Body of pancreas (tissue), 4 donors: ENCODE measurements around the gene RSBN1L. TPM values are rescaled to one million over a fixed set of nuclear protein-coding genes. Genes with fewer than 3 reads are reported as not detected.
"Not testable (repeated sequence)": the region's sequence is repeated elsewhere in the genome, so short reads cannot be mapped to it uniquely, and the experiment has no call there.

Source experiments
- ATAC-seq: fragments of 150-250 bp; one replicate; pipeline ENCODE4 v1.9.1; 2016
- DNase-seq, 4 donors: peaks; one replicate each; pipeline ENCODE4 v3.0.0-alpha.2; 2019
- H3K27ac ChIP-seq, 4 donors: fragments of 200-600 bp; sonication (generic); 1 replicate in 3 of 4; 2 replicates in 1 of 4; pipeline versions ENCODE4 v1.5.1 to v1.6.1; 2016 to 2019; ENCODE audit warnings: mild to moderate bottlenecking in 1 of 4, mixed read lengths in 1 of 4, moderate library complexity in 1 of 4
- H3K27me3 ChIP-seq, 2 donors: fragments of 200-600 bp; sonication (generic); one replicate each; pipeline ENCODE4 v1.6.0; 2016; ENCODE audit warnings: mild to moderate bottlenecking in 1 of 2
- H3K36me3 ChIP-seq, 2 donors: fragments of 200-600 bp; sonication (generic); replicated peaks in 1 of 2; 2 replicates each; pipeline ENCODE4 v1.5.1; 2016; ENCODE audit warnings: low read depth in 2 of 2; ENCODE audit not compliant: insufficient read depth in 1 of 2
- H3K4me1 ChIP-seq: fragments of 200-600 bp; sonication (generic); one replicate; pipeline ENCODE4 v1.6.0; 2016
- H3K4me3 ChIP-seq, 2 donors: fragments of 200-600 bp; sonication (generic); 1 replicate in 1 of 2; 2 replicates in 1 of 2; pipeline ENCODE4 v1.5.1; 2016 to 2019
- H3K9me3 ChIP-seq, 3 donors: fragments of 200-600 bp; sonication (generic); 1 replicate in 2 of 3; 2 replicates in 1 of 3; pipeline ENCODE4 v1.5.1; 2016
- POLR2A ChIP-seq, 3 donors: fragments of 450-650 bp; IDR thresholded peaks; one replicate each; pipeline ENCODE4 v1.6.1; 2016; ENCODE audit warnings: antibody characterized with exemption in 3 of 3, mild to moderate bottlenecking in 2 of 3
- WGBS, 2 donors: methylation state at CpG; one replicate each; pipeline ENCODE4 v1.1.5; 2017; 5-methylcytosine and 5-hydroxymethylcytosine counted together
- intact Hi-C: fragments of 100-400 bp; cut with DNase I; formaldehyde crosslinking; loops from one replicate; pipeline ENCODE4 v1.15.1; 2023
- total RNA-seq, 2 donors: library from RNA; depleted of rRNA; stranded (reverse); fragments of >200 nt; gene quantifications; one replicate each; pipeline ENCODE4 v1.1.0, GENCODE V29; 2016
- TF ChIP-seq, protein P1 (sequence below), 7 experiments: fragments of 450-650 bp in 4 of 7; fragments of 200-600 bp in 3 of 7; sonication (generic) in 3 of 7; IDR thresholded peaks; one replicate each; pipeline ENCODE4 v1.5.1; 2016 to 2019; ENCODE audit warnings: antibody characterized with exemption in 7 of 7

RSBN1L gene
- total RNA-seq, 2 donors from 2014 or later, result 15.8 to 16.2 TPM

DNA sequence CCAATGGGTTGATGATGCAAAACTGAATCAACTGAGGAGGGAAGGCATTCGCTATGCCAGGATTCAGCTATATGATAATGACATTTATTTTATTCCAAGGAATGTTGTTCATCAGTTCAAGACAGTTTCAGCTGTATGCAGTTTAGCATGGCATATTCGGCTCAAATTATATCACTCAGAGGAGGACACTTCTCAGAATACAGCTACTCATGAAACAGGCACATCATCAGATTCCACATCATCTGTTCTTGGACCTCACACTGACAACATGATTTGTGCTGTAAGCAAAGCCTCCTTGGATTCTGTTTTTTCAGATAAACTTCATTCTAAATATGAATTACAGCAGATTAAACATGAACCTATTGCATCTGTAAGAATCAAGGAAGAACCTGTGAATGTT is 82.3 kb downstream of the RSBN1L start:
- TF ChIP-seq, protein P1, sequence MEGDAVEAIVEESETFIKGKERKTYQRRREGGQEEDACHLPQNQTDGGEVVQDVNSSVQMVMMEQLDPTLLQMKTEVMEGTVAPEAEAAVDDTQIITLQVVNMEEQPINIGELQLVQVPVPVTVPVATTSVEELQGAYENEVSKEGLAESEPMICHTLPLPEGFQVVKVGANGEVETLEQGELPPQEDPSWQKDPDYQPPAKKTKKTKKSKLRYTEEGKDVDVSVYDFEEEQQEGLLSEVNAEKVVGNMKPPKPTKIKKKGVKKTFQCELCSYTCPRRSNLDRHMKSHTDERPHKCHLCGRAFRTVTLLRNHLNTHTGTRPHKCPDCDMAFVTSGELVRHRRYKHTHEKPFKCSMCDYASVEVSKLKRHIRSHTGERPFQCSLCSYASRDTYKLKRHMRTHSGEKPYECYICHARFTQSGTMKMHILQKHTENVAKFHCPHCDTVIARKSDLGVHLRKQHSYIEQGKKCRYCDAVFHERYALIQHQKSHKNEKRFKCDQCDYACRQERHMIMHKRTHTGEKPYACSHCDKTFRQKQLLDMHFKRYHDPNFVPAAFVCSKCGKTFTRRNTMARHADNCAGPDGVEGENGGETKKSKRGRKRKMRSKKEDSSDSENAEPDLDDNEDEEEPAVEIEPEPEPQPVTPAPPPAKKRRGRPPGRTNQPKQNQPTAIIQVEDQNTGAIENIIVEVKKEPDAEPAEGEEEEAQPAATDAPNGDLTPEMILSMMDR (IDR thresholded peaks at IDR 0.05), result no peak
- TF ChIP-seq POLR2A (IDR thresholded peaks at IDR 0.05), result no peak
- H3K27ac ChIP-seq, result no peak overlapping the region
- no peaks in the 10 kb centered on the region for H3K27me3 ChIP-seq
- DNase-seq (no peak), ATAC-seq (no peak)
- no peaks in the 10 kb centered on the region for H3K9me3 ChIP-seq
- H3K4me1 ChIP-seq, result peaks cover 19% of the 10 kb centered on the region
- H3K4me3 ChIP-seq, result no peak overlapping the region
- intact Hi-C loops, result no loop called here
- 81 to 92% methylated on average over 2 of the region's 2 CpGs for WGBS, 2 donors
- peaks cover 0 to 6% of the 10 kb centered on the region in 2 donors for H3K36me3 ChIP-seq

DNA sequence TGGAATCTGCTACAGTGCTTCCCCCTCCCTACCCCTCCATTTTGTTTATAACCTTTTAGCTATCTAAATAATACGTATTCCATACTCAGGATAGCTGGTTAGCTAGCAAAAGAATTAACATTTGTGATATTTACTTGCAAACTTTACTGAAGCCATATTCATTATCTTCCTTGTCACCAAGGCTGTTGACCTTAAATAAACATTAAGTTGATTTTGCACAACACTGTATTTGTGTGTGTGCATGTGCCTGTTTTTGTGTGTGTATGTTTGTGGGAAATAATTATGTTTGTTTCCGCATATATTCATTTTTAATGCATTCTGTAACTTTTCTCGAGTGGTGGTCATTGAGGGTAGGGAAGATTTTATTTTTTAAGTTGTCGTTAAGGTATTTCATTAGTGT is 86.1 kb downstream of the RSBN1L start:
- H3K27ac ChIP-seq, result no peak overlapping the region
- WGBS, 2 donors, result 75 to 79% methylated on average over 4 of the region's 4 CpGs

DNA sequence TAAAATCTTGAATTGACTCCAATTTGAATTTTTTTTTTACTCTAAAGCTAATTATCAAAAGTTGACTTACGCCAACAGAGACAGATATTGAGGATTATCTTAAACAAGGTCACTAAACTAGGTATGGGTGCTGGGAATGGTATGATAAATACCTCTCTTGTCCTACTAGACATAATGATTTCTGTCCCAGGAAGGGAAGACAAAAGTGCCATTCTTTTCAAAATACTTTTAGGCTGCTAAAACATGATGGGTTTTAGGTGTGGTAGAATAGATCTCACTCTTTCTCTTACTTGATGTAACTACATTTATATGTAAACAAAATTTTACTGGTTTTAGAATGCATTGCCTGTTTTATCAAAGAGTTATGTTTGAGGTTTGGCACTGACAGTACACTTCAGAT is 86.9 kb downstream of the RSBN1L start:
- Histone ChIP-seq H3K9me3 (no peaks in the 10 kb centered on the region), H3K27ac (no peak overlapping the region), H3K4me1 (peaks cover 19% of the 10 kb centered on the region), H3K27me3 (no peaks in the 10 kb centered on the region), H3K36me3 (peaks cover 0 to 6% of the 10 kb centered on the region in 2 donors), H3K4me3 (no peak overlapping the region)
- ATAC-seq (no peak), DNase-seq (no peak)
- TF ChIP-seq POLR2A (IDR thresholded peaks at IDR 0.05), result no peak
- TF ChIP-seq, protein P1 (IDR thresholded peaks at IDR 0.05), result no peak
- 23 to 24% methylated on average over 1 of the region's 1 CpG for WGBS, 2 donors
- intact Hi-C loops, result no loop called here

More for the DNA sequence above, 86.1 kb downstream of the RSBN1L start:
- TF ChIP-seq, protein P1 (IDR thresholded peaks at IDR 0.05), result no peak
- TF ChIP-seq POLR2A (IDR thresholded peaks at IDR 0.05), result no peak
- DNase-seq (no peak), ATAC-seq (no peak)
- Histone ChIP-seq H3K9me3 (no peaks in the 10 kb centered on the region), H3K27me3 (no peaks in the 10 kb centered on the region), H3K36me3 (peaks cover 0 to 6% of the 10 kb centered on the region in 2 donors), H3K4me1 (peaks cover 19% of the 10 kb centered on the region), H3K4me3 (no peak overlapping the region)
- intact Hi-C loops, result no loop called here

DNA sequence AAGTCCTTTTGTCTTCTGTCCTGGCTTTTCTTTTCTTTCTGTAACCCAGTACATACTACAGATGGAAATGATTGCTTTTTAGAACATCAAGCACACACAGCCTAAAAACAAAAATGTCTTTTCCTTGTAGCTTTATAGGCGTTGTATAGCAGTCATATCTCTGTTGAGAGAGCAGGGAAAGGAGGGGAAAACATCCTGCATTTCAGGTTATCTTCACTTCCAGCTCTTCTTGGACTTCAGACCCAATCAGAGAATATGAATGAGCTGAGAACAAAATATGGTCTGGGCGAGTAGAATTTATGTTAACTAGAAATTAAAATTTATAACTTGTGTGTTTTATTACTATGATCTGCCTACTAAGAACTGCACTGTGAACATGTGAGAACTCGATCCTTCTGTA is 87.3 kb downstream of the RSBN1L start:
- DNase-seq (no peak), ATAC-seq (no peak)
- no peak overlapping the region for H3K27ac ChIP-seq
- H3K27me3 ChIP-seq, result no peaks in the 10 kb centered on the region
- peaks cover 0 to 5% of the 10 kb centered on the region in 2 donors for H3K36me3 ChIP-seq
- intact Hi-C loops, result no loop called here
- WGBS, 2 donors, result 77 to 85% methylated on average over 3 of the region's 3 CpGs
- no peak overlapping the region for H3K4me3 ChIP-seq
- TF ChIP-seq POLR2A (IDR thresholded peaks at IDR 0.05), result no peak
- TF ChIP-seq, protein P1 (IDR thresholded peaks at IDR 0.05), result no peak
- no peaks in the 10 kb centered on the region for H3K9me3 ChIP-seq
- peaks cover 19% of the 10 kb centered on the region for H3K4me1 ChIP-seq

DNA sequence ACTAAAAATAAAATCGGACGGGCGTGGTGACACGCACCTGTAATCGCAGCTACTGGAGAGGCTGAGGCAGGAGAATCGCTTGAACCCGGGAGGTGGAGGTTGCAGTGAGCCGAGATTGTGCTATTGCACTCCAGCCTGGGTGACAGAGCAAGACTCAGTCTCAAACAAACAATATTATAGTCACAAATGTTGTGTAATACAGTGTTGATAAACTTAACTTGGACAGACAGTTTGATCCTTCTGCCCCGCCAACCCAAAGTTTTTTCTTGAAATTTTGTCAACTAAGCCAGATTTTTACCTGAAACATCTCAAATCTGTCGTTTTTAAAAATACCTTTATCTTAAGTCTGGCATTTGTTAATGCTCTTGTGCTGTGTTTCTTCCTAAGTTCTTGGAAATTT is 88.2 kb downstream of the RSBN1L start:
- H3K27ac ChIP-seq, intact Hi-C loops, H3K9me3 ChIP-seq, H3K4me3 ChIP-seq, H3K36me3 ChIP-seq, ATAC-seq, H3K27me3 ChIP-seq, DNase-seq: not testable (repeated sequence)
- H3K4me1 ChIP-seq, result peaks cover 19% of the 10 kb centered on the region
- 90 to 93% methylated on average over 10 of the region's 10 CpGs for WGBS, 2 donors
